ENCODE measurements around the gene LY86. TPM values are rescaled to one million over a fixed set of nuclear protein-coding genes. Genes with fewer than 3 reads are reported as not detected.
"Not testable (repeated sequence)": the region's sequence is repeated elsewhere in the genome, so short reads cannot be mapped to it uniquely, and the experiment has no call there.

LY86 gene
- total RNA-seq, 2 experiments from 2014 or later = 1.8 to 2.0 TPM

DNA sequence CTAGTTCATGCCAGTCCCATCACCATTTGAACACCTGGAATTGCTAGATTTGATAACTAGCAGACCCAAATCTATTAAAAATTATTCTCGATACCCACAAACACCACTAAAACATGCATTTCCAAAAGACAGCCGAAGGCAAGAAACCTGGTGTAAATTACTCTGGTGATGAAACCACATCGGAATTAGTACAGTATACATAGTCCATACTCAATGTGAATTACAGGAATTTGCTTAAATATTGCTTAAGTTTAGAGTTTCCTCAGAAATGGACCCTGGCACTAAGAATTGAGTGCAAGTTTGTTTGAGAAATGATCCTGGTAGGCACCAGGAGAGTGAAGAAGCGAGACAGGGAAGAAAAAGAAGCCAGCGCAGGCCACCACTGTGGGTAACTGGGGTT is 13.7 kb downstream of the LY86 start:
- no peak for DNase-seq
- Mint-ChIP-seq H3K4me1 (ENCODE audit: low read depth) (peaks cover 5% of the 10 kb centered on the region), H3K27me3 (ENCODE audit: low read depth) (no peaks in the 10 kb centered on the region), H3K27ac (no peak overlapping the region), H3K9me3 (peaks cover 8% of the 10 kb centered on the region), H3K4me3 (no peak overlapping the region), H3K36me3 (ENCODE audit: low read depth) (peaks cover 3% of the 10 kb centered on the region)
- intact Hi-C loops (cut with micrococcal nuclease) = no loop called here
- CTCF ChIA-PET = no interaction called here

DNA sequence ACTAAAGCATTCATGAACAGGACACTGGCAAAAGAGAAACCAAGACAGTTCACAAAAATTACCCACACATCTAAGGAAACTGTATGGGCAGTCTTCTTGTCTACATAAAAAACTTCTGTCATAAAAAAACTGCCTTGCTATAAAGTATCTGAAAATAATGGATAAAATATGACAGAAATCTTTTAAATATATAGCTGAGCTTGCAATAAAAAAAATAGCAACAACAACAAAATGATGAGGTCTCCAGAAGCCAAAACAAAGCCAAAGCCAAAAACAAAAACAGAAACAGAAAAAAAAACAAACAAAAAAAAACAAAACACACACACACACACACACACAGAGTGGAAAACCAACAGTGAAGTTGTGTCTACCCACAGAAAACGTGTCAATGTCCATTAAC is 14.8 kb downstream of the LY86 start:
- intact Hi-C loops (cut with micrococcal nuclease) = no loop called here
- H3K27me3 Mint-ChIP-seq (ENCODE audit: low read depth) = no peaks in the 10 kb centered on the region
- H3K4me1 Mint-ChIP-seq (ENCODE audit: low read depth) = peaks cover 7% of the 10 kb centered on the region
- peaks cover 3% of the 10 kb centered on the region for H3K36me3 Mint-ChIP-seq (ENCODE audit: low read depth)
- H3K27ac Mint-ChIP-seq = no peak overlapping the region
- CTCF ChIA-PET = interaction anchor here (1.7 kb wide), 1 partner anchor 11 kb away, joined by 4 read pairs; no protein-coding TSS in a partner anchor
- no peak overlapping the region for H3K4me3 Mint-ChIP-seq
- no peak for DNase-seq
- H3K9me3 Mint-ChIP-seq = peaks cover 8% of the 10 kb centered on the region

DNA sequence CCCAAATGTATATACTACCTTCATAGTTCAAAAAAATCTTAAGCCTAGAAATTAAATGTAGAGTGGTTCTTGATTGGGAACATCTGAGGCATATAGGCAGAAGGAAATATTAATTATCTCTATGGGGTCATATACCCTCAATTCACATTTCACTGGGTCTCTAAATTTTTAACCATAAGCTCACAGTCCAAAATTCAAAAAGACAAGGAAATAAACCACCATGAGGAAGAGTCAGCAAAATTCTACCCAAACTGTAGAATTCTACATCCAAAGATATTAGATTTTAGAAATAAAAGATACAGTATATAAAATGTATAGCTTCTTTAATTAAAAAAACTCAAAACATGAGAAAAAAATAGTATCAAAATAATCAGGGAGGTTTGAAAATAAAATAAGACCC is 15.5 kb downstream of the LY86 start:
- peaks cover 3% of the 10 kb centered on the region for H3K36me3 Mint-ChIP-seq (ENCODE audit: low read depth)
- peaks cover 10% of the 10 kb centered on the region for H3K4me1 Mint-ChIP-seq (ENCODE audit: low read depth)
- H3K27ac Mint-ChIP-seq = no peak overlapping the region
- CTCF ChIA-PET = interaction anchor here (1.0 to 1.7 kb wide), 2 partner anchors 10 to 93 kb away, joined by 3 to 4 read pairs; no protein-coding TSS in a partner anchor
- H3K4me3 Mint-ChIP-seq = no peak overlapping the region
- peaks cover 8% of the 10 kb centered on the region for H3K9me3 Mint-ChIP-seq
- DNase-seq = no peak
- intact Hi-C loops (cut with micrococcal nuclease) = no loop called here
- H3K27me3 Mint-ChIP-seq (ENCODE audit: low read depth) = no peaks in the 10 kb centered on the region

DNA sequence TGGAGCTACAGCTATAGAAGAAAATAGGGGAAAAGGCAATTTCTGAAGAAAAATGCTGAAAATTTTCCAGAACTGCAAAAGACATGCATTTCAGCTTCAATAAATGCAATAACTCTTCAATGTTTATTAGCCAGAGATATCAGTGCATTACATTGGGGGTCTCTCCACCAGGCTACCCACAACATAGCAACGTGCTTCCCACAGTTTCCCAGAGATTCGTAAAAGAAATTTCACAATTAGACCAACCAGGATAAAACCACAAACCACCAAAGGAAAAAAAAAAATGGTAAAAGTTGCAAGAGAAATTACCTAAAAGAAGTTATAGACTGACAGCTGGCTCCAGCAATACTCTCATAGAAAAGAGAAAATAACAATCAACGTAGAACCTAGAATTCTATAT is 16.0 kb downstream of the LY86 start:
- H3K4me3 Mint-ChIP-seq = no peak overlapping the region
- H3K9me3 Mint-ChIP-seq = peaks cover 8% of the 10 kb centered on the region
- peaks cover 14% of the 10 kb centered on the region for H3K4me1 Mint-ChIP-seq (ENCODE audit: low read depth)
- no peak for DNase-seq
- intact Hi-C loops (cut with micrococcal nuclease) = no loop called here
- H3K36me3 Mint-ChIP-seq (ENCODE audit: low read depth) = peaks cover 3% of the 10 kb centered on the region
- H3K27me3 Mint-ChIP-seq (ENCODE audit: low read depth) = no peaks in the 10 kb centered on the region
- no peak overlapping the region for H3K27ac Mint-ChIP-seq
- CTCF ChIA-PET = interaction anchor here (1.0 to 1.7 kb wide), 3 partner anchors 9 to 92 kb away, joined by 3 to 4 read pairs (median 3); no protein-coding TSS in a partner anchor

DNA sequence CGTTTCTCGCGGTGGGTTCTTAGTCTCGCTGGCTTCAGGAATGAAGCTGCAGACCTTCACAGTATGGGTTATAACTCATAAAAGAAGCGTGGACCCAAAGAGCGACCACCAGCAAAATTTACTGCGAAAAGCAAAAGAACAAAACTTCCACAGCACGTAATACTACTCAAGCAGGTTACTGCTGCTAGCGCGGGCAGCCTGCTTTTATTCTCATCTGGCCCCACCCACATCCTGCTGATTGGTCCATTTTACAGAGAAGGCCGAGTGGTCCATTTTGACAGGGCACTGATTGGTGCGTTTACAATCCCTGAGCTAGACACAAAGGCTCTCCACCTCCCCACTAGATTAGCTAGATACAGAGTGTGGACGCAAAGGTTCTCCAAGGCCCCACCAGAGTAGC is 17.4 kb downstream of the LY86 start:
- Mint-ChIP-seq H3K4me3 (no peak overlapping the region), H3K9me3 (peaks cover 8% of the 10 kb centered on the region), H3K36me3 (ENCODE audit: low read depth) (peaks cover 3% of the 10 kb centered on the region), H3K4me1 (ENCODE audit: low read depth) (peaks cover 23% of the 10 kb centered on the region), H3K27ac (no peak overlapping the region), H3K27me3 (ENCODE audit: low read depth) (no peaks in the 10 kb centered on the region)
- intact Hi-C loops (cut with micrococcal nuclease) = no loop called here
- CTCF ChIA-PET = interaction anchor here (0.6 to 1.4 kb wide), 3 partner anchors 8 to 50 kb away, joined by 3 to 4 read pairs (median 3); no protein-coding TSS in a partner anchor
- DNase-seq = no peak

DNA sequence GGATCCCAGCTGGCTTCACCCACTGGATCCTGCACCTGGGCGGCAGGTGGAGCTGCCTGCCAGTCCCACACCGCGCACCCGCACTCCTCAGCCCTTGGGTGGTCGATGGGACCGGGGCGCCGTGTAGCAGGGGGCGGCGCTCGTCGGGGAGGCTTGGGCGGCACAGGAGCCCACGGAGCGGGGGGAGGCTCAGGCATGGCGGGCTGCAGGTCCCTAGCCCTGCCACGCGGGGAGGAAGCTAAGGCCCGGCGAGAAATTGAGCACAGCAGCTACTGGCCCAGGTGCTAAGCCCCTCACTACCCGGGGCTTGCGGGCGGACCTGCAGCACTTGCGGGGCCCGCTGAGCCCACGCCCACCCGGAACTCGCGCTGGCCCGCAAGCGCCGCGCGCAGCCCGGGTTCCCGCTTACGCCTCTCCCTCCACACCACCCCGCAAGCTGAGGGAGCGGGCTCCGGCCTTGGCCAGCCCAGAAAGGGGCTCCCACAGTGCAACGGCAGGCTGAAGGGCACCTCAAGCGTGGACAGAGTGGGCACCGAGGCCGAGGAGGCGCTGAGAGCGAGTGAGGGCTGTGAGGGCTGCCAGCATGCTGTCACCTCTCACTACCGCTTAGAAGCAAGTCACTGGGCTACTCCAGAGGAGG is 18.0 kb downstream of the LY86 start:
- H3K4me3 Mint-ChIP-seq; H3K27ac Mint-ChIP-seq; intact Hi-C loops (cut with micrococcal nuclease); H3K36me3 Mint-ChIP-seq (ENCODE audit: low read depth); H3K27me3 Mint-ChIP-seq (ENCODE audit: low read depth); H3K9me3 Mint-ChIP-seq; DNase-seq: not testable (repeated sequence)
- H3K4me1 Mint-ChIP-seq (ENCODE audit: low read depth) = peaks cover 29% of the 10 kb centered on the region
- CTCF ChIA-PET = interaction anchor here (0.9 kb wide), 1 partner anchor 48 kb away, joined by 3 read pairs; no protein-coding TSS in a partner anchor

DNA sequence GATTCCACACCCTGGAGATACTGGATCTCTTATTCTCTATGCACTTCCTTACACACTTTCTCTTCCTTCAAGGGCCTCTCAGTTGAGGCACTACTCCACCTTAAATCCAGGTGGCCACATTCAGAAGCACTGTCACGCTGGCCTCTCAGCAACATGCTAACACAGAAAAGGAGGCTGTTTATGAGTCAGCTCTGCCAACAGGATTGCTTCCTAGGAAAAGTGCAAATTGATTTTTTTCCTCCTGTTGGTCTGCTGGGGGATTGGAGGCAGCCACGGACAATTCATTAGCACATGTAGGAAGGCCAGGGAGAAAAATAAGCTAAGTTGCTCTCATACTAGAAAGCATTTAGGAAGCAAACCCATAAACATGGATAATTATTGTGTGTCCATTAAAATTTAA is 20.9 kb downstream of the LY86 start:
- H3K27me3 Mint-ChIP-seq (ENCODE audit: low read depth) = no peaks in the 10 kb centered on the region
- H3K27ac Mint-ChIP-seq = no peak overlapping the region
- peaks cover 3% of the 10 kb centered on the region for H3K9me3 Mint-ChIP-seq
- intact Hi-C loops (cut with micrococcal nuclease) = loop anchor here (1.0 kb wide), 1 partner anchor 10 kb away; no protein-coding TSS in a partner anchor
- DNase-seq = no peak
- peaks cover 51% of the 10 kb centered on the region for H3K4me1 Mint-ChIP-seq (ENCODE audit: low read depth)
- peaks cover 3% of the 10 kb centered on the region for H3K36me3 Mint-ChIP-seq (ENCODE audit: low read depth)
- H3K4me3 Mint-ChIP-seq = no peak overlapping the region
- CTCF ChIA-PET = interaction anchor here (0.9 to 2.1 kb wide), 5 partner anchors 13 to 57 kb away, joined by 3 to 9 read pairs (median 3); partner anchors contain the start of gene LY86

DNA sequence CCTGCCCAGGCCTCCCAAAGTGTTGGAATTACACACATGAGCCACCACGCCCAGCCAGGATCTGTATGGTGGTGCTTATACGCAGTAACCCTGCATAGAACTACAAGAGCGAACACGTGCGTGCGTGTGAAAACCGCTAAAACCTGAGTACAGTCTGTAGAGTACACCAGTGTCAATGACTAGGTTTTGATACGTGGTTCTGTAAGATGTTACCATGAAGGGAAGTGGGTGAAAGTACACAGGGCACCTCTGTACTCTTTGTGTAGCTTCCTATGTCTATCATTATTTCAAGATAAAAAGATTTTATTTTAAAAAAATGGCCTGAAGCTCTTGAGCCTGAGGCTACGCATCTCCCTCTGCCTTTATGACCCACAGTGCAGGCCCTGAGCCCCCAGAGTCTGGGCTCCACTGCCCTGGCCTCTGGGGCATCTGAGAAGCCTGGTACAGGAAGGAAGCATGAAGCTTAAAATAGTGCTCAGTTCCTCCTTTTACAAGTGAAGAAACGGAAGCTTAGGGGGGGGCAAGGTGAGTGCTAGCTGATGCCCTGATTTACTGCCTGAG is 21.6 kb downstream of the LY86 start:
- peak; percentile 73 for DNase-seq
- CTCF ChIA-PET = interaction anchor here (0.9 to 2.3 kb wide), 7 partner anchors 18 to 67 kb away, joined by 3 to 9 read pairs (median 3); partner anchors contain the start of gene LY86
- H3K27me3 Mint-ChIP-seq (ENCODE audit: low read depth) = no peaks in the 10 kb centered on the region
- H3K36me3 Mint-ChIP-seq (ENCODE audit: low read depth) = peaks cover 3% of the 10 kb centered on the region
- H3K4me1 Mint-ChIP-seq (ENCODE audit: low read depth) = peaks cover 57% of the 10 kb centered on the region
- peak overlapping the region; percentile 83 for H3K27ac Mint-ChIP-seq
- intact Hi-C loops (cut with micrococcal nuclease) = loop anchor here (1.0 kb wide), 3 partner anchors 14 to 50 kb away; partner anchors contain the start of gene LY86
- no peaks in the 10 kb centered on the region for H3K9me3 Mint-ChIP-seq
- H3K4me3 Mint-ChIP-seq = peak overlapping the region; percentile 5

DNA sequence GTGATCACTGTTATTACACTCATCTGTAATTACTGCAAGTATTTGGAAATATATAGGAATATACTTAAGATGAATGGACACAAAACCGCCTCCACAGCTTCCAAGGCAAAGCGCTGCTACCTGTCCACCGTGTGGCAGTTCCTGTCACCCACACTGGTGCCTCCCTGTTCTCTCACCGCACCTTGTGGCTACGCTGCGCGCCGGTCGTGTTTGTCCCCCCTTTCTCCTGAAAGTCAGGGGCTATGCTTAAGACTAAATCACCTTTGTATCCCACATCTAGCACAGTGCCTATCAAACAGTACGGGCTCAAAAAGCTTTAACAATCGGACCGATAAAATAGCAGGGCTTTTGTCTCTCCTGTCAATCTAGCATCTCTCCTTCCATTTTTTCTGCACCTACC is 23.0 kb downstream of the LY86 start:
- Mint-ChIP-seq H3K36me3 (ENCODE audit: low read depth) (peaks cover 3% of the 10 kb centered on the region), H3K27me3 (ENCODE audit: low read depth) (no peaks in the 10 kb centered on the region), H3K27ac (no peak overlapping the region), H3K9me3 (no peaks in the 10 kb centered on the region), H3K4me1 (ENCODE audit: low read depth) (peaks cover 64% of the 10 kb centered on the region), H3K4me3 (no peak overlapping the region)
- CTCF ChIA-PET = interaction anchor here (0.6 to 2.3 kb wide), 7 partner anchors 14 to 65 kb away, joined by 3 to 9 read pairs (median 3); partner anchors contain the start of gene LY86
- intact Hi-C loops (cut with micrococcal nuclease) = no loop called here
- no peak for DNase-seq

DNA sequence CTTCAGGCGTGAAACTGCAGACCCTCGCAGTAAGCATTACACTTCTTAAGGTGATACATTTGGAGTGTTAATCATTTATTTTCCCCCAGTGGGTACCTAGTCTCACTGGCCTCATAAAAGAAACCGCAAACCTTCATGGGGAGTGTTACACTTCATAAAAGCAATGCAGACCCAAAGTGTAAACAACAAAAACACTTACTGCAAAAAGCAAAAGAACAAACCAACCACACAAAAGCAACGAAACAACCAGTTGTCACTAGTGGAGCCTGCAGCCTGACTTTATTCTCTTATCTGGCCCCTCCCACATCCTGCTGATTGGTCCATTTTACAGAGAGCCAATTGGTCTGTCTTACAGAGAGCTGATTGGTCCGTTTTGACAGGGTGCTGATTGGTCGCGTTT is 23.8 kb downstream of the LY86 start:
- DNase-seq = peak; percentile 43
- H3K9me3 Mint-ChIP-seq = no peaks in the 10 kb centered on the region
- intact Hi-C loops (cut with micrococcal nuclease) = no loop called here
- H3K36me3 Mint-ChIP-seq (ENCODE audit: low read depth) = peaks cover 3% of the 10 kb centered on the region
- H3K4me3 Mint-ChIP-seq = no peak overlapping the region
- CTCF ChIA-PET = interaction anchor here (0.9 to 2.3 kb wide), 4 partner anchors 26 to 65 kb away, joined by 3 to 9 read pairs (median 4); no protein-coding TSS in a partner anchor
- no peak overlapping the region for H3K27ac Mint-ChIP-seq
- no peaks in the 10 kb centered on the region for H3K27me3 Mint-ChIP-seq (ENCODE audit: low read depth)
- peaks cover 67% of the 10 kb centered on the region for H3K4me1 Mint-ChIP-seq (ENCODE audit: low read depth)

DNA sequence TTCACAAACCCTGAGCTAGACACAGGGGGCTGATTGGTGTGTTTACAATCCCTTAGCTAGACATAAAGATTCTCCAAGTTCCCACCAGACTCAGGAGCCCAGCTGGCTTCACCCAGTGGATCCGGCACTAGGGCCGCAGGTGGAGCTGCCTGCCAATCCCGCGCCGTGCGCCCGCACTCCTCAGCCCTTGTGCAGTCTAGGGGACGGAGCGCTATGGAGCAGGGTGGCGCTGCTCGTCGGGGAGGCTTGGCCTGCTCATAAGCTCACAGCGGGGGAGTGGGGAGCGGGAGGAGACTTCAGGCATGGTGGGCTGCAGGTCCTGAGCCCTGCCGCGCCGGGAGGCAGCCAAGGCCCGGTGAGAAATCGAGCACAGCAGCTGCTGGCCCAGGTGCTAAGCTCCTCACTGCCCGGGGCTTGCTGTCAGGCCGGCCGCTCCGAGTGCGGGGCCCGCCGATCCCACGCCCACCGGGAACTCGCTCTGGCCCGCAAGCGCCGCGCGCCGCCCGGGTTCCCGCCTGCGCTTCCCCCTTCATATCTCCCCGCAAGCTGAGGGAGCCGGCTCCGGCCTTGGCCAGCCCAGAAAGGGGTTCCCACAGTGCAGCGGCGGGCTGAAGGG is 24.7 kb downstream of the LY86 start:
- H3K36me3 Mint-ChIP-seq (ENCODE audit: low read depth); DNase-seq; intact Hi-C loops (cut with micrococcal nuclease); H3K27ac Mint-ChIP-seq; H3K4me3 Mint-ChIP-seq; H3K27me3 Mint-ChIP-seq (ENCODE audit: low read depth); H3K9me3 Mint-ChIP-seq: not testable (repeated sequence)
- CTCF ChIA-PET = interaction anchor here (0.9 to 2.0 kb wide), 3 partner anchors 9 to 55 kb away, joined by 3 to 9 read pairs (median 4); no protein-coding TSS in a partner anchor
- H3K4me1 Mint-ChIP-seq (ENCODE audit: low read depth) = peaks cover 67% of the 10 kb centered on the region

All from activated naive CD4-positive, alpha-beta T cell treated with anti-CD3 and anti-CD28 coated beads for 36 hours (primary cell).